GM10266 (cell line): ENCODE measurements around the gene CRISPLD2.

Experiments used
- DNase-seq: peaks from one replicate; pipeline ENCODE4 v3.0.0; 2012; ENCODE audit errors: extremely low spot score
- TF ChIP-seq, protein P1 (sequence below): IDR thresholded peaks from 2 replicates; pipeline ENCODE4 v1.5.1; 2012; ENCODE audit warnings: mild to moderate bottlenecking, low read depth; ENCODE audit not compliant: control insufficient read depth, insufficient read depth; ENCODE audit errors: missing control alignments

Gene CRISPLD2

GRCh38 chr16:84950906-84951305 lies 131.1 kb downstream of the CRISPLD2 start:
- DNase-seq, result no peak
- TF ChIP-seq, protein P1, sequence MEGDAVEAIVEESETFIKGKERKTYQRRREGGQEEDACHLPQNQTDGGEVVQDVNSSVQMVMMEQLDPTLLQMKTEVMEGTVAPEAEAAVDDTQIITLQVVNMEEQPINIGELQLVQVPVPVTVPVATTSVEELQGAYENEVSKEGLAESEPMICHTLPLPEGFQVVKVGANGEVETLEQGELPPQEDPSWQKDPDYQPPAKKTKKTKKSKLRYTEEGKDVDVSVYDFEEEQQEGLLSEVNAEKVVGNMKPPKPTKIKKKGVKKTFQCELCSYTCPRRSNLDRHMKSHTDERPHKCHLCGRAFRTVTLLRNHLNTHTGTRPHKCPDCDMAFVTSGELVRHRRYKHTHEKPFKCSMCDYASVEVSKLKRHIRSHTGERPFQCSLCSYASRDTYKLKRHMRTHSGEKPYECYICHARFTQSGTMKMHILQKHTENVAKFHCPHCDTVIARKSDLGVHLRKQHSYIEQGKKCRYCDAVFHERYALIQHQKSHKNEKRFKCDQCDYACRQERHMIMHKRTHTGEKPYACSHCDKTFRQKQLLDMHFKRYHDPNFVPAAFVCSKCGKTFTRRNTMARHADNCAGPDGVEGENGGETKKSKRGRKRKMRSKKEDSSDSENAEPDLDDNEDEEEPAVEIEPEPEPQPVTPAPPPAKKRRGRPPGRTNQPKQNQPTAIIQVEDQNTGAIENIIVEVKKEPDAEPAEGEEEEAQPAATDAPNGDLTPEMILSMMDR, result peak; percentile 49

GRCh38 chr16:84952335-84953189 lies 132.8 kb downstream of the CRISPLD2 start:
- DNase-seq, result peak; percentile 80
- TF ChIP-seq, protein P1, result peak; percentile 79

DNA sequence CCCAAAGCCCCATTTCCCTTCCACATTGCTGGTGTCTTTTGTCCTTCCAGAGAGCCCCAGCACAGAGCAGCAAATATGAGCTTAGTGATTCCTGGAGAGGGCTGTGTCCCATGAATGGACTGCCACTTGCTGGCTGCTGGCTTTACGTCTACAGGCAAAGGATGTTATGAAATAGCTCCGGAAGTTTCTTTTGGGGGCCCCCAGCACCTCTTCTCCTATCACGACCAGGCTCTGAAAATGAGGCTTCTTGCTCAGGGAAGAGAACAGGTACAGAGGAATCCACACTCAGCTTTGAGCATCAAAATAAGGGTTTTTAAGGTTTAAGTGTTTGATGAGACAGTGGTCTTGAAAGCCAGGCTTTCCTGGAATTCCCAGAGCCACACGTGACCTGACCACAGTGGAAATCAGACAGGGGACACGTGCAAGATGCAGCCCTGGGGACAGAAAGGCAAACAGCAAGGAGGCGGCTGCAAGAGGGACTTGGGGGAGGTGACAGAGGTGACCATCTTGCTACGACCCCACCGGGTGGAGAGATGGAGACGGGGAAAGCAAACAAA lies 133.5 kb downstream of the CRISPLD2 start:
- TF ChIP-seq, protein P1, result no peak
- no peak for DNase-seq

GRCh38 chr16:84955427-84955826 lies 135.6 kb downstream of the CRISPLD2 start:
- no peak for DNase-seq
- TF ChIP-seq, protein P1, result no peak

GRCh38 chr16:84957192-84957591 lies 137.4 kb downstream of the CRISPLD2 start:
- TF ChIP-seq, protein P1, result no peak
- no peak for DNase-seq

DNA sequence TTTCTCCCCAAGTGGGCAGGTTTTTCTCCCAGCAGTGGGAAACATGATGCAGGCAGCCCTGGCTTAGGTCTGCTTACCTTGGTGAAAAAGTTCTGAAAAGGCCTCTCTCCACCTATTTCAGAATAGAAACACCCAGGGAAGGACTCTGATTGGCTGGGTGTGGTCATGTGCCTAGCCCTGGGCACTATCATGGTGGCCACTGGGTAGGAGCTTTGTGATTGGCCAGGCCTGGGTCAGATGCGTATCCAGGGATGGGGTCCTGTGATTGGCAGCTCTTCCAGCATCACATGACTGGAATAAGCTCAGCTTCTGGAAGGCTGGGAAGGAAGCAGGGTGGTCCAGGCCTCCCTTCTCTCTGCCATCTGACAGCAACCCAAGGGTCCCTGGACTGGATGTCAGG lies 138.0 kb downstream of the CRISPLD2 start:
- TF ChIP-seq, protein P1, result no peak
- DNase-seq, result no peak
